HL-60 (cell line): Measurements from ENCODE around the gene GPC5.

Experiments used
- GABPA ChIP-seq: IDR thresholded peaks from 2 replicates; pipeline ENCODE4 v1.6.1; 2012; ENCODE audit warnings: low read depth
- TF ChIP-seq, protein P1 (sequence below): IDR thresholded peaks from one replicate; pipeline ENCODE4 v1.5.1; 2011; ENCODE audit warnings: low read length, control low read depth, inconsistent platforms; ENCODE audit not compliant: insufficient read depth

DNA sequence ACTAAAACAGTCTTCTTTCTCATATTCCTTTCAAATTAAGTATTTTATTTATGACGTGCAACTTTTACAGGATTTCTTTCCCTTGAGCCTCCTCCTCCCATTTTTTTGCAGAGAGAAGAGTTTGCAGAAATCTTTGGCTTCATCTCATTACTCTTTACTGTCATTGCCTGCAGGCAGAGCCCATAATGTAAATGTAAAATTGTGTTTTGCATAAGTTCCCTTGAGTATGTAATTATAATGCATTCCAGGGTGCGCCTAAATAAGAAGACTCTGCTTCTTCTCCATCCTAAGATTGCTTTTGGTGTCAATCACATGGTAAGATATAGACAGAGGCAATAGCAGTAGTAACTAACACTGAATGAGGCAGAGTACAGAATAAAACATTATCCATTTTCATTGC is 27.9 kb upstream of the GPC5 start:
- TF ChIP-seq, protein P1, sequence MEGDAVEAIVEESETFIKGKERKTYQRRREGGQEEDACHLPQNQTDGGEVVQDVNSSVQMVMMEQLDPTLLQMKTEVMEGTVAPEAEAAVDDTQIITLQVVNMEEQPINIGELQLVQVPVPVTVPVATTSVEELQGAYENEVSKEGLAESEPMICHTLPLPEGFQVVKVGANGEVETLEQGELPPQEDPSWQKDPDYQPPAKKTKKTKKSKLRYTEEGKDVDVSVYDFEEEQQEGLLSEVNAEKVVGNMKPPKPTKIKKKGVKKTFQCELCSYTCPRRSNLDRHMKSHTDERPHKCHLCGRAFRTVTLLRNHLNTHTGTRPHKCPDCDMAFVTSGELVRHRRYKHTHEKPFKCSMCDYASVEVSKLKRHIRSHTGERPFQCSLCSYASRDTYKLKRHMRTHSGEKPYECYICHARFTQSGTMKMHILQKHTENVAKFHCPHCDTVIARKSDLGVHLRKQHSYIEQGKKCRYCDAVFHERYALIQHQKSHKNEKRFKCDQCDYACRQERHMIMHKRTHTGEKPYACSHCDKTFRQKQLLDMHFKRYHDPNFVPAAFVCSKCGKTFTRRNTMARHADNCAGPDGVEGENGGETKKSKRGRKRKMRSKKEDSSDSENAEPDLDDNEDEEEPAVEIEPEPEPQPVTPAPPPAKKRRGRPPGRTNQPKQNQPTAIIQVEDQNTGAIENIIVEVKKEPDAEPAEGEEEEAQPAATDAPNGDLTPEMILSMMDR, result no peak
- TF ChIP-seq GABPA, result no peak
